Measurements from ENCODE around the gene THSD4. TPM values are rescaled to one million over a fixed set of nuclear protein-coding genes. Genes with fewer than 3 reads are reported as not detected.

THSD4 gene
- total and polyA plus RNA-seq, 2 of the 4 experiments (the other 2 are of a cell fraction) = 25.5 to 31.1 TPM

DNA sequence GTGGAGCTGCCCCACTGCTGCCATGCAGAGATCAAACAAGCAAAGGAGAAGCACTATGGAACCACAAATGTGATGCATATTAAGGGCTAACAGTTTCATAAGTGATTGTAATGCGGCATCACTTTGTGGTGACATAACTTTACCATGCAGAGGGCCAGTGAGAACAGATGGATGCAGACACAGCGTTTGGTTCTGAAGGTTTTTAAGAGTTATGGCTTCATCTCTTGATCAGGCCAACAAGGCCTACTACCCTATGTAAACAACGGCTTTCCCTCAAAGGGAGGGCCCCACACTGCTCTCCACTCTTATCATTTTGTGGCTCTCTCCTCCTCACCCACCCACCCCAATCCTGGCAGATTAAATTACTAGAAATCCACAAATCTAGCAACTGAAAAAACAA, 708.5 kb downstream of the THSD4 start:
- Histone ChIP-seq H2BK15ac (ENCODE audit: low read depth, low read length) (no peak overlapping the region), H3K4me3 (ENCODE audit: insufficient read depth, low read depth, low read length) (no peak overlapping the region), H4K8ac (ENCODE audit: low read depth in 2 of 2, low read length in 2 of 2) (no peak overlapping the region), H3K27ac (ENCODE audit: insufficient read depth, low read length) (no peak overlapping the region), H2BK5ac (ENCODE audit: low read depth, low read length, poor library complexity, severe bottlenecking) (no peak overlapping the region), H2AK9ac (replicated peaks; ENCODE audit: low read depth, low read length, poor library complexity) (no peak overlapping the region), H4K5ac (ENCODE audit: low read depth, low read length) (no peak overlapping the region), H3K14ac (replicated peaks; ENCODE audit: low read depth, low read length) (no peak overlapping the region), H3K18ac (ENCODE audit: low read depth, low read length) (no peak overlapping the region), H3K4ac (ENCODE audit: low read depth, low read length) (no peak overlapping the region), H3K9ac (ENCODE audit: low read depth, low read length) (no peak overlapping the region), H2BK120ac (ENCODE audit: low read depth, low read length) (no peak overlapping the region), H2AFZ (replicated peaks; ENCODE audit: low read length, poor library complexity) (no peak overlapping the region), H2AK5ac (ENCODE audit: low read depth, low read length) (no peak overlapping the region), H3K4me1 (ENCODE audit: control insufficient read depth, insufficient read depth, low read length) (0 out of 2 replicates have a peak, but pooled peaks cover 1% of the 10 kb centered on the region), H3K56ac (ENCODE audit: extremely low read depth, insufficient read depth, low read length) (no peak overlapping the region), H3K9me3 (ENCODE audit: control insufficient read depth, insufficient read depth, low read length) (peaks cover 31% of the 10 kb centered on the region), H3K4me2 (ENCODE audit: low read depth, low read length) (no peak overlapping the region), H3K27me3 (ENCODE audit: control insufficient read depth, insufficient read depth, low read length) (no peaks in the 10 kb centered on the region), H3K79me1 (ENCODE audit: low read depth in 1 of 2, low read length in 2 of 2) (no peaks in the 10 kb centered on the region), H3K36me3 (ENCODE audit: control insufficient read depth, insufficient read depth, low read length) (peaks cover 37% of the 10 kb centered on the region), H2BK20ac (ENCODE audit: low read depth, low read length) (no peak overlapping the region), H3K9me1 (ENCODE audit: insufficient read depth, low read length) (no peaks in the 10 kb centered on the region; the same call in 1 of the 2 replicates), H4K91ac (ENCODE audit: insufficient read depth, low read depth, low read length) (no peak overlapping the region), H4K20me1 (ENCODE audit: insufficient read depth, low read length) (no peaks in the 10 kb centered on the region), H3K23ac (ENCODE audit: low read depth, low read length) (no peak overlapping the region)
- intact Hi-C loops (cut with micrococcal nuclease) (no loop called here), dilution Hi-C loops (cut with HindIII; ENCODE audit: low sequenced_read_pairs, unreplicated experiment) (no loop called here), in situ Hi-C loops (cut with MboI; ENCODE audit: low sequenced_read_pairs) (no loop called here)
- ATAC-seq (ENCODE audit: low read depth) (no peak), DNase-seq (no peak)
- TF ChIP-seq RCOR1 (IDR thresholded peaks at IDR 0.05; ENCODE audit: insufficient replicate concordance, low read length) (no peak), RFX5 (IDR thresholded peaks at IDR 0.05; ENCODE audit: low read depth, low read length) (no peak), POLR2A (IDR thresholded peaks at IDR 0.05; ENCODE audit: low read depth, low read length) (no peak), RAD21 (IDR thresholded peaks at IDR 0.05; ENCODE audit: low read length) (no peak)
- TF ChIP-seq, protein P1, sequence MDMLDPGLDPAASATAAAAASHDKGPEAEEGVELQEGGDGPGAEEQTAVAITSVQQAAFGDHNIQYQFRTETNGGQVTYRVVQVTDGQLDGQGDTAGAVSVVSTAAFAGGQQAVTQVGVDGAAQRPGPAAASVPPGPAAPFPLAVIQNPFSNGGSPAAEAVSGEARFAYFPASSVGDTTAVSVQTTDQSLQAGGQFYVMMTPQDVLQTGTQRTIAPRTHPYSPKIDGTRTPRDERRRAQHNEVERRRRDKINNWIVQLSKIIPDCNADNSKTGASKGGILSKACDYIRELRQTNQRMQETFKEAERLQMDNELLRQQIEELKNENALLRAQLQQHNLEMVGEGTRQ (IDR thresholded peaks at IDR 0.05; ENCODE audit: low read depth, low read length) = no peak
- TF ChIP-seq, protein P2, sequence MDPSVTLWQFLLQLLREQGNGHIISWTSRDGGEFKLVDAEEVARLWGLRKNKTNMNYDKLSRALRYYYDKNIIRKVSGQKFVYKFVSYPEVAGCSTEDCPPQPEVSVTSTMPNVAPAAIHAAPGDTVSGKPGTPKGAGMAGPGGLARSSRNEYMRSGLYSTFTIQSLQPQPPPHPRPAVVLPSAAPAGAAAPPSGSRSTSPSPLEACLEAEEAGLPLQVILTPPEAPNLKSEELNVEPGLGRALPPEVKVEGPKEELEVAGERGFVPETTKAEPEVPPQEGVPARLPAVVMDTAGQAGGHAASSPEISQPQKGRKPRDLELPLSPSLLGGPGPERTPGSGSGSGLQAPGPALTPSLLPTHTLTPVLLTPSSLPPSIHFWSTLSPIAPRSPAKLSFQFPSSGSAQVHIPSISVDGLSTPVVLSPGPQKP (IDR thresholded peaks at IDR 0.05; ENCODE audit: borderline replicate concordance, low read depth, low read length) = no peak
- POLR2A ChIA-PET (ENCODE audit: unreplicated experiment) = no interaction called here
- WGBS, 2 experiments (ENCODE audit: extremely low coverage in 2 of 2, insufficient read length in 1 of 2) = no CpG with 5 or more reads among the region's 3 CpGs
- no TSS peak for BruUV-seq (replicated peaks)
- CTCF ChIA-PET = no interaction called here

Measured in IMR-90 (cell line).